Adrenal gland (tissue), 5 donors: Measurements from ENCODE around the gene HOXB7.

Experiments used
- CTCF ChIP-seq, 6 experiments: fragments of 450-650 bp in 4 of 6; fragments of 200-600 bp in 2 of 6; sonication (generic) in 1 of 6; IDR thresholded peaks; 1 replicate in 5 of 6; 2 replicates in 1 of 6; pipeline versions ENCODE4 v1.5.1 to v1.8.0; 2016 to 2021; ENCODE audit warnings: antibody characterized with exemption in 6 of 6, mild to moderate bottlenecking in 2 of 6, moderate library complexity in 1 of 6
- POLR2A ChIP-seq, 2 donors: fragments of 450-650 bp; IDR thresholded peaks; one replicate each; pipeline ENCODE4 v1.6.1; 2017; ENCODE audit warnings: antibody characterized with exemption in 2 of 2, mild to moderate bottlenecking in 2 of 2, moderate library complexity in 1 of 2
- donor health status: DM: no; HTN: no; CAD: no.

GRCh38 chr17:48645639-48646182, 34.9 kb upstream of the HOXB7 start:
- TF ChIP-seq CTCF (IDR thresholded peaks at IDR 0.05) = no peak
- no peak for TF ChIP-seq POLR2A (IDR thresholded peaks at IDR 0.05)
